GF-D8 (cell line): ENCODE measurements around the gene OR11A1.

ENCODE experiments used
- DNase-seq: peaks from one replicate; lab custom pipeline; 2025; lab: John Stamatoyannopoulos, UW

The OR11A1 gene

GRCh38 chr6:29456971-29457370 lies at the start of gene OR11A1, which contains the start of gene OR2H1:
Gene OR11A1 (minus strand): TSS chr6:29457071. CDS start chr6:29427641, 29,430 bp downstream.
Gene OR2H1 (plus strand): TSS chr6:29457155. CDS start chr6:29461770, 4,615 bp downstream.
- no peak for DNase-seq

- no peak for DNase-seq
Observed at GRCh38 chr6:29506446-29507067, 49.7 kb upstream of the OR11A1 start.

- DNase-seq, result no peak
Observed at GRCh38 chr6:29505808-29506207, 48.9 kb upstream of the OR11A1 start.

GRCh38 chr6:29504961-29505360 lies 48.1 kb upstream of the OR11A1 start:
- DNase-seq, result no peak

- DNase-seq, result no peak
Observed at GRCh38 chr6:29502597-29502996, 45.7 kb upstream of the OR11A1 start.

GRCh38 chr6:29502181-29502580 lies 45.3 kb upstream of the OR11A1 start:
- no peak for DNase-seq

GRCh38 chr6:29501106-29501505 lies 44.2 kb upstream of the OR11A1 start:
- DNase-seq, result no peak

- DNase-seq, result no peak
Observed at GRCh38 chr6:29500594-29500993, 43.7 kb upstream of the OR11A1 start.

GRCh38 chr6:29499704-29500103 lies 42.8 kb upstream of the OR11A1 start:
- no peak for DNase-seq

GRCh38 chr6:29496961-29497360 lies 40.1 kb upstream of the OR11A1 start:
- DNase-seq, result no peak

GRCh38 chr6:29495571-29495970 lies 38.7 kb upstream of the OR11A1 start:
- DNase-seq, result no peak

GRCh38 chr6:29494131-29494530 lies 37.3 kb upstream of the OR11A1 start:
- DNase-seq, result no peak

GRCh38 chr6:29493261-29493660 lies 36.4 kb upstream of the OR11A1 start:
- DNase-seq, result no peak

GRCh38 chr6:29491574-29491973 lies 34.7 kb upstream of the OR11A1 start:
- no peak for DNase-seq

GRCh38 chr6:29490552-29490951 lies 33.7 kb upstream of the OR11A1 start:
- peak; percentile 90 for DNase-seq

GRCh38 chr6:29490055-29490454 lies 33.2 kb upstream of the OR11A1 start:
- DNase-seq, result peak; percentile 72

GRCh38 chr6:29489286-29489685 lies 32.4 kb upstream of the OR11A1 start:
- DNase-seq, result no peak

GRCh38 chr6:29488874-29489273 lies 32.0 kb upstream of the OR11A1 start:
- DNase-seq, result no peak

- DNase-seq, result no peak
Observed at GRCh38 chr6:29487660-29488059, 30.8 kb upstream of the OR11A1 start, which contains the start of gene MAS1L. Gene MAS1L (minus strand): TSS chr6:29487956. CDS start chr6:29487902, 54 bp downstream.

- DNase-seq, result no peak
Observed at GRCh38 chr6:29487131-29487530, 30.3 kb upstream of the OR11A1 start.

- DNase-seq, result no peak
Observed at GRCh38 chr6:29486577-29486976, 29.7 kb upstream of the OR11A1 start.

GRCh38 chr6:29483735-29484134 lies 26.9 kb upstream of the OR11A1 start:
- no peak for DNase-seq

GRCh38 chr6:29483186-29483585 lies 26.3 kb upstream of the OR11A1 start:
- no peak for DNase-seq

GRCh38 chr6:29479560-29479959 lies 22.7 kb upstream of the OR11A1 start:
- DNase-seq, result no peak
